Panc1 (cell line): ENCODE data around the gene CDK14.

ENCODE experiments used
- CTCF ChIP-seq: fragments of 450-650 bp; IDR thresholded peaks from 2 replicates; pipeline ENCODE4 v1.5.1; 2017; ENCODE audit warnings: mild to moderate bottlenecking
- POLR2AphosphoS5 ChIP-seq: IDR thresholded peaks from 2 replicates; pipeline ENCODE4 v1.6.1; 2012; ENCODE audit warnings: mild to moderate bottlenecking, low read depth, low read length, moderate library complexity
- TCF7L2 ChIP-seq: IDR thresholded peaks from 2 replicates; pipeline ENCODE4 v1.6.1; 2011; ENCODE audit warnings: mild to moderate bottlenecking, low read depth, low read length, inconsistent platforms
- TF ChIP-seq, protein P1 (sequence below), 2 experiments: IDR thresholded peaks; 2 replicates each; pipeline ENCODE4 v1.6.1; 2011 to 2012; ENCODE audit warnings: low read depth in 2 of 2, control low read depth in 1 of 2, low read length in 1 of 2, mild to moderate bottlenecking in 1 of 2, moderate library complexity in 1 of 2; ENCODE audit not compliant: insufficient read depth in 1 of 2

GRCh38 chr7:90839727-90840291 is 243.7 kb downstream of the CDK14 start:
- TF ChIP-seq CTCF: no peak
- no peak for TF ChIP-seq POLR2AphosphoS5
- no peak for TF ChIP-seq TCF7L2
- TF ChIP-seq, protein P1, sequence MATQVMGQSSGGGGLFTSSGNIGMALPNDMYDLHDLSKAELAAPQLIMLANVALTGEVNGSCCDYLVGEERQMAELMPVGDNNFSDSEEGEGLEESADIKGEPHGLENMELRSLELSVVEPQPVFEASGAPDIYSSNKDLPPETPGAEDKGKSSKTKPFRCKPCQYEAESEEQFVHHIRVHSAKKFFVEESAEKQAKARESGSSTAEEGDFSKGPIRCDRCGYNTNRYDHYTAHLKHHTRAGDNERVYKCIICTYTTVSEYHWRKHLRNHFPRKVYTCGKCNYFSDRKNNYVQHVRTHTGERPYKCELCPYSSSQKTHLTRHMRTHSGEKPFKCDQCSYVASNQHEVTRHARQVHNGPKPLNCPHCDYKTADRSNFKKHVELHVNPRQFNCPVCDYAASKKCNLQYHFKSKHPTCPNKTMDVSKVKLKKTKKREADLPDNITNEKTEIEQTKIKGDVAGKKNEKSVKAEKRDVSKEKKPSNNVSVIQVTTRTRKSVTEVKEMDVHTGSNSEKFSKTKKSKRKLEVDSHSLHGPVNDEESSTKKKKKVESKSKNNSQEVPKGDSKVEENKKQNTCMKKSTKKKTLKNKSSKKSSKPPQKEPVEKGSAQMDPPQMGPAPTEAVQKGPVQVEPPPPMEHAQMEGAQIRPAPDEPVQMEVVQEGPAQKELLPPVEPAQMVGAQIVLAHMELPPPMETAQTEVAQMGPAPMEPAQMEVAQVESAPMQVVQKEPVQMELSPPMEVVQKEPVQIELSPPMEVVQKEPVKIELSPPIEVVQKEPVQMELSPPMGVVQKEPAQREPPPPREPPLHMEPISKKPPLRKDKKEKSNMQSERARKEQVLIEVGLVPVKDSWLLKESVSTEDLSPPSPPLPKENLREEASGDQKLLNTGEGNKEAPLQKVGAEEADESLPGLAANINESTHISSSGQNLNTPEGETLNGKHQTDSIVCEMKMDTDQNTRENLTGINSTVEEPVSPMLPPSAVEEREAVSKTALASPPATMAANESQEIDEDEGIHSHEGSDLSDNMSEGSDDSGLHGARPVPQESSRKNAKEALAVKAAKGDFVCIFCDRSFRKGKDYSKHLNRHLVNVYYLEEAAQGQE (IDR thresholded peaks at IDR 0.05; ENCODE audit: insufficient read depth in 1 of 2, low read depth in 2 of 2, low read length in 1 of 2): no peak
